UCSD-AML1 (cell line): Measurements from ENCODE around the gene RNLS.

Experiments
- DNase-seq: peaks from one replicate; lab custom pipeline; 2025; ENCODE audit not compliant: unreplicated experiment; lab: John Stamatoyannopoulos, UW

RNLS gene

GRCh38 chr10:88239212-88239611 lies 343.9 kb downstream of the RNLS start:
- DNase-seq: no peak

GRCh38 chr10:88238615-88238914 lies 344.6 kb downstream of the RNLS start:
- DNase-seq: no peak

DNA sequence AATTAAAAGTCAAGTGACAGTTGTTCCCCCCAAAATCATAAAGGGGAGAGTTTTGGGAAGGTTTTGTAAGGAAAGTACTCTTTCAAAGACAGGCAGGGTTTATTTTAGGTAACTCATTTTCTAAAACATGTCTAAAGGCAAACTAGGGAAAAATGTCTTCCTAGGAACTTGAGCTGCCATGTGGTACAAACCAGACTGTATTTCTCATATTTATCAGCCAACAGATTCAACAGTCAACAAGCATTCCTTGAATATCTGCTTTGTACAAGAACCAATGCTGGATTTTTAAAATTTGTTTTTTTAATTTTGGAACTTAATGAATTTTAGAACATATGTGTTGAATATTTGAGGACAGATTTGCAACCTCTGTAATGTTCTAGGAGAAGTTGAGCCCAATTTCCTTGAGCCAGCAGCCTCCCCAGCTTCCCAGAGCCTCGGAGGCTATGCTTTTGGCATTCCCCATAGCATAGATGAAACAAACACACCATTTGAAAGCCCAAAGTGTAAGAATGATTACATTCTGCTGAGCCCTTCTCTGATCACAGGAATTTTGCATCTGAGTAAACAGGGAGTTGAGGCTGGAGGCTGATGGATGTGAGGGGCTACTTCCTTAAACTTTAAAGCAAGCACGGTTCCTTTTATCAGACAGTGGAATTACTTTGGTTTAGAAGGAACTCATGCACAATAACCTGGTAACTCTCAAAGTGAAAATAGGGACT lies 345.1 kb downstream of the RNLS start:
- no peak for DNase-seq

DNA sequence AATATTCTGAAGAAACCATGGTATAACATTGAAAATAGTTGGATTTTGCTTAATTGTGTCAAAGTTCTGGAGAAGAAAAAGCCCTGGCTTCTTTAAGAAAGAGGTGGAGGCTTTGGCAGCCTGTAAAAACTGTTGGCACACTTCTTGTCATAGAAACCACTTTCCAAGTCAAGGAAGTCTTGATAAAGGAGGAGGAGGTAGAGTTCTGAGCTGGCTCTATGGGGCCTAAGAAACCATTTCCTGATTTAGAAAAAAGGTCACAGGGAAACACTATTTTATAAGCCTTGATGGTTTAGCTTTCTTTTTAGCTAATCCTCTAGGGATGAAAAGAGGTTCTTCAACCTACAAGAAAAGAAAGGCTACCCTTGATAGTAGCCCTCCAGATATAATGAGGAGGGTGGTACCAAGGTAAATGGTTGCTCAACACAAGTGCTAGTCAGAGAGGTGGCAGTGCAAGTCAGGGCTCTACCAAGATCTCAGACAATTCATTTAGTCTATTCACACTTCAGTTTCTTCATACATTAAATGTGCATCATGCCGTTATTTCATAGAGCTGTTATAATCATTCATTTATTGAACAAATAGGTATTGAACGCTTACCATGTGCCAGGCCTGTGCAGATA lies 346.9 kb downstream of the RNLS start:
- no peak for DNase-seq

DNA sequence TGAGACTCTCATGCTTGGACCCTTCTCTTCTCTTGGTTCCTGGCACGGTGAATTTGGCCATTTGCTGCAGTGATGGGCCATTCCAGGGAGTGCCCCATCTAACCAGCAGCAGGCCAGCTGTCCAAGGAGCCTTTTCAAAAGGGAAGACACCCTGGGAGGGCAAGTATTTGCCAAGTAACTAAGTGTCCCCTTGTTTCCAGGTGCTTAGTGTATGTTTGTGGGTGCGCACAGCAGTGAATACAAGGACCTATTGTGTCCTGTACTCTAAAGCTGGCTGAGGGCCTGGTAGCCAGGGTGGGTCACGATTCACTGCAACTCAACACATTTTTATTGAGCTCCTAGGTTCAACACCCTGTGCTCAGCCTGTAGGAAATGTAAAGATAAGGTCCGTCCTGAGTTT lies 348.8 kb downstream of the RNLS start:
- DNase-seq: no peak

GRCh38 chr10:88233870-88234269 lies 349.2 kb downstream of the RNLS start:
- DNase-seq: no peak

DNA sequence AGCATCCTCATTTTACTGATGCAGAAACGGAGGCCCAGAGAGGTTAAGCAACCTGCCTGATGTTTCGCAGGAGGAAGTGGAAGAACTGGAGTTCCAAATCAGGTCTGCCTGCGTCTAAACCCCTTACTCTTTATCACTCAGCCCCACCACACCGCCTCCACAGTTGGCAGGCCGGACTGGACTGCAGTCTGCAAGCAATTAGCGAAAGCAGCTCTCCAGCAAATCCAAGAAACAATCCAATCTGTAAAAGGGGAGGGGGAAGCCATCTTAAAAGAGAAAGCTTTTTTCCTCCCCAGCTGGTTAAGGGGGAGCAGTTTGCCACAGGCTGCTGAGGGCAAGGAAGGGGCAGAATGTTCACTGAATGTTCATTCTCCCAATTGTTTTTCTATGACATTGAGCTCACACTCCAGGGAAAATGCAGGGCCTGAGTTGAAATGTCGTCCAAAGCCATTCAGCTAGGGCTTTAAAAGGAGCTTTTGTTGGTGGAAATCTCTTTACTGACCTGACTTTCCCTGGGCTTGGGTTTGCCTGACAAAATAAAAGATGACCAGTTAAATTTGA lies 350.1 kb downstream of the RNLS start:
- no peak for DNase-seq

DNA sequence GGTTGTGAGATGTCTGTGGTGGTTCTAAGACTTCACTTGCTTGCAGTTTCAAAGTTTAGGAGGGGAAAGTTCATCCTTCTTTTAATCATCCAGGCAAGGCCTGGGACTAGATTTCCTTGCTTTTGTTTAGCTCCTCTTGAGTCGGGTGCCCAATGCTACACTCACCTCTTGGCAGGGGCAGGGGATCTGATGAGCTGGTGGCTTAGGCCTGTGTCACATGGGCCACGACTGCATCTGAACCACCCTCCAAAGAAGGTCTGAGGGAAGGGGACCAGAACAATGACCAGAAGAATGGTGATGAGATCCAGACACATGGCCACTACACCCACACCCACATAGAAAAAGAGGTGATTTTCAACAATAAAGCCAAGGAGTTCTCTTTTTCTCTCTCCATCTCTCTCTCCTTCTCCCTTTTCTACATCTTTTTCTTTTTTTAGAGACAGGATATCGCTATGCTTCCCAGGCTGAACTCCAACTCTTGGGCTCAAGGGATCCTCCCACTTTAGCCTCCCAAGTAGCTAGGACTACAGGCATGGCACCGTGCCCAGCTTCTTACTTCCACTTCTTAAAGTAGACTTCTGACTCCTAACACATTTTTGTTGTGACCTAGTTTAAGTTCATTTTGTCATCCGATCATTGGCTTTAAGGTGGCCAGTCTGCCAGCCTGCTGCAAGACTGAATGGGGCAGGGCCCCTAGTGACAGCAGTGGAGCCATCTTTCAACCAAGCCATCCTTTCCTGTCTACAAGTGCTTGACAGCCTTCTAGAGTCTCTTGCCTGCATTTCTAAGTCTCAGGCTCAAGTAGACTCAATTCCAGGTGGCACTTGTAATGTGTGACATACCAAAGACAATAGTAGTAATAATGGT lies 350.9 kb downstream of the RNLS start:
- no peak for DNase-seq

- no peak for DNase-seq
Measured at GRCh38 chr10:88230251-88230650, 352.9 kb downstream of the RNLS start.

- no peak for DNase-seq
Measured at GRCh38 chr10:88228130-88228529, 355.0 kb downstream of the RNLS start.

DNA sequence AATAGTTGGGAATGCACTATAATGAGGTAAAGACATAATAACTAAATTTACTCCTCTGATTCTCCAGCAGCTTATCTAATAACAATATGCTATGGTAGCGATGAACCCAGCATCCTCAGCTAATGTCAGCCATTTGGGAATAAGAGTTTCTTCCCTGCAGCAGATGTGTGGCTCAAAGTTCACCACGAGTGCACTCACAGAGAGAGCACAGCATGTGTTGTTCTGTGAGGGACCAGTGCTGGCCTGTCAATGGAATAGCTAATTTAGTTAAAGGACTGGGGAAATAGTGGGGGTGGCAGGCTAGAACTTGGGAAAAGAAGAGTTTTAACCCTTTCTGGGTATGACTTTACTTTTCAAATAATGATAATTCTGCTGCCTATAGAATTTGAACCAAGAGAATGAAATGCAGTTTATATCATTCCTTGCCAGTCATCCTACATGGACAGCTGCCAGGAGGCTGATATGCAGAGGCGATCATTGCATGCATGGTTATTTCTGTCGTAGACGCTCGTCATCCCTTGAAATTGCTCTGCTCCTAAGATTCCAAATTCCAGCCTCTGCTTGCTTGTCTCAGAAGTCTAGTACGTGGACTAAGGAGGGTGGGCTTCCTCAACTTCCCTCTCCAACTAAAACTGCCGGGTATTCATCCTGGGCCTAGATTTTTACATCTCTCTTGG lies 355.6 kb downstream of the RNLS start:
- no peak for DNase-seq

DNA sequence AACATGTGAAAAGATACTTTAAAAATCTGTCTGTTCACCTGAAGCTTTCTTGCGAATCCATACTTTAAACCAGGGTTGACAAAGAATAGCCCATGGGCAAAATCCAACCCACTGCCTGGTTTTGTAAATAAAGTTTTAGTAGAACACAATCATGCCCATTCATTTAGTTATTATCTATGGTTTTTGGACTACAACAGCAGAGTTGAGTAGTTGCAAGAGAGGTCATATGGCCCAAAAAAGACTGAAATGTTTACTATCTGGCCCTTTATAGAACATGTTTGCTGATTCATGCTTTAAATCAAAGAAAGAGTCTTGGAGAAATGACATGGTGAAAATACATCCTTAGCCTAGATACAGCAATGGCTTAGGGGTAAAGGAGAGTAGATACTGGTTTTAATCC lies 356.2 kb downstream of the RNLS start:
- no peak for DNase-seq

- no peak for DNase-seq
Measured at GRCh38 chr10:88226071-88226659, 357.0 kb downstream of the RNLS start.
